Calu3 (cell line): ENCODE results near the gene TMEM106C. TPM values are rescaled to one million over a fixed set of nuclear protein-coding genes. Genes with fewer than 3 reads are reported as not detected.

Experiments used
- BruUV-seq: library from RNA; stranded (reverse); fragments of 400-500 nt; replicated peaks from 2 replicates; lab custom pipeline; 2021; lab: Mats Ljungman, UMichigan
- CTCF ChIA-PET: fragments of 300-600 bp; sonication (Branson Sonifier 250); formaldehyde crosslinking; loops from one replicate; lab custom pipeline; 2022; ENCODE audit warnings: antibody characterized with exemption; lab: Charles Lee
- DNase-seq: peaks from one replicate; pipeline ENCODE4 v3.0.0; 2022
- H3K27ac Mint-ChIP-seq: one replicate; pipeline ENCODE4 v1.8.0; 2022; ENCODE audit warnings: mixed read lengths; ENCODE audit not compliant: unreplicated experiment
- H3K27me3 Mint-ChIP-seq: one replicate; pipeline ENCODE4 v1.8.0; 2022; ENCODE audit warnings: mixed read lengths; ENCODE audit not compliant: unreplicated experiment
- H3K36me3 Mint-ChIP-seq: one replicate; pipeline ENCODE4 v1.8.0; 2022; ENCODE audit warnings: mild to moderate bottlenecking, moderate library complexity, mixed read lengths; ENCODE audit not compliant: insufficient read depth, unreplicated experiment
- H3K4me1 Mint-ChIP-seq: one replicate; pipeline ENCODE4 v1.8.0; 2022; ENCODE audit warnings: mild to moderate bottlenecking, low read depth, mixed read lengths; ENCODE audit not compliant: unreplicated experiment
- H3K4me3 Mint-ChIP-seq: one replicate; pipeline ENCODE4 v1.8.0; 2022; ENCODE audit warnings: mild to moderate bottlenecking, low read depth, moderate library complexity, mixed read lengths; ENCODE audit not compliant: unreplicated experiment
- H3K9me3 Mint-ChIP-seq: one replicate; pipeline ENCODE4 v1.8.0; 2022; ENCODE audit warnings: low read depth, mixed read lengths; ENCODE audit not compliant: unreplicated experiment
- intact Hi-C: fragments of 100-400 bp; cut with micrococcal nuclease; formaldehyde crosslinking; loops from one replicate; pipeline ENCODE4 v1.10.0; 2022; ENCODE audit not compliant: unreplicated experiment
- total RNA-seq: library from RNA; stranded (reverse); gene quantifications from 2 replicates; pipeline ENCODE4 v1.2.3, GENCODE V29; 2022
- TF ChIP-seq, protein P1 (sequence below): fragments of 200-600 bp; IDR thresholded peaks from one replicate; pipeline ENCODE4 v1.8.0; 2022; ENCODE audit warnings: antibody characterized with exemption; ENCODE audit not compliant: unreplicated experiment

TMEM106C gene
- total RNA-seq, 1 experiment from 2014 or later = 77.3 TPM

DNA sequence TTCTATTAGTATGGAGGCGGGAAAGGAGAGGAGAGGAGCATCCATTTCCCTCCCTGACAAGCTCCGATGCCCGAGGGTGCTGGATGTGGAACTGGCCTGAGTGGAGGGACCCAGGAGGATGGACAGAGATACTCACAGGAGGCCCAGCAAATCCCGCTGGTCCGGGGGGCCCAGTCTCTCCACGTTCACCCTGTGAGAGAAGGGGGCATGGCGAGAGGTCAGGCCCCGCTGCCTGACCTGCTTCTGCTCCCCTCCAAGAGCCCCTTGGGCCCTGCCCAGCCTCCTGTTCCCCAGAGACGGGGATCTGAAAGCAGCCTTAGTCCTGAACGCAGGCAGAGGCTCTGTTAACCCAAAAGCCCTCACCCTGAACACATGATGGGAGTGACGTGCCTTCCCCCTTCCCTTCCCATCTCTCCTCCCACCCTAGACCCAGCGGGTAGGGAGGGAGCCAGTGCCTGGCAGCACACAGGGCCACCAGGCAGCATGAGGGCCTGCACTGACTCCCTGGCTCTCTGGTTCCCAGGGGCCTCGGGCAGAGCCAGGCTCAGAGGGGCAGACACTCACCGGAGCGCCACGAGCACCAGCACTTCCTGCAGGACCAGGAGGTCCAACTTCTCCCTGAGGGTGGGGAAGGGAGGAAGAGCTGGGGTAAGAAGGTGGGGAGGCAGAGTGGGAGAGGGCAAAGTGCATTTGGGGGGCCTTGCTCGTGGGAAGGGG, 17.5 kb downstream of the TMEM106C start:
- BruUV-seq = no TSS peak
- Mint-ChIP-seq H3K4me3 (no peak overlapping the region), H3K36me3 (peaks cover 5% of the 10 kb centered on the region), H3K9me3 (no peaks in the 10 kb centered on the region), H3K27me3 (peaks cover 90% of the 10 kb centered on the region), H3K4me1 (no peaks in the 10 kb centered on the region), H3K27ac (no peak overlapping the region)
- DNase-seq = no peak
- intact Hi-C loops = no loop called here
- CTCF ChIA-PET = no interaction called here
- TF ChIP-seq, protein P1, sequence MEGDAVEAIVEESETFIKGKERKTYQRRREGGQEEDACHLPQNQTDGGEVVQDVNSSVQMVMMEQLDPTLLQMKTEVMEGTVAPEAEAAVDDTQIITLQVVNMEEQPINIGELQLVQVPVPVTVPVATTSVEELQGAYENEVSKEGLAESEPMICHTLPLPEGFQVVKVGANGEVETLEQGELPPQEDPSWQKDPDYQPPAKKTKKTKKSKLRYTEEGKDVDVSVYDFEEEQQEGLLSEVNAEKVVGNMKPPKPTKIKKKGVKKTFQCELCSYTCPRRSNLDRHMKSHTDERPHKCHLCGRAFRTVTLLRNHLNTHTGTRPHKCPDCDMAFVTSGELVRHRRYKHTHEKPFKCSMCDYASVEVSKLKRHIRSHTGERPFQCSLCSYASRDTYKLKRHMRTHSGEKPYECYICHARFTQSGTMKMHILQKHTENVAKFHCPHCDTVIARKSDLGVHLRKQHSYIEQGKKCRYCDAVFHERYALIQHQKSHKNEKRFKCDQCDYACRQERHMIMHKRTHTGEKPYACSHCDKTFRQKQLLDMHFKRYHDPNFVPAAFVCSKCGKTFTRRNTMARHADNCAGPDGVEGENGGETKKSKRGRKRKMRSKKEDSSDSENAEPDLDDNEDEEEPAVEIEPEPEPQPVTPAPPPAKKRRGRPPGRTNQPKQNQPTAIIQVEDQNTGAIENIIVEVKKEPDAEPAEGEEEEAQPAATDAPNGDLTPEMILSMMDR = no peak

DNA sequence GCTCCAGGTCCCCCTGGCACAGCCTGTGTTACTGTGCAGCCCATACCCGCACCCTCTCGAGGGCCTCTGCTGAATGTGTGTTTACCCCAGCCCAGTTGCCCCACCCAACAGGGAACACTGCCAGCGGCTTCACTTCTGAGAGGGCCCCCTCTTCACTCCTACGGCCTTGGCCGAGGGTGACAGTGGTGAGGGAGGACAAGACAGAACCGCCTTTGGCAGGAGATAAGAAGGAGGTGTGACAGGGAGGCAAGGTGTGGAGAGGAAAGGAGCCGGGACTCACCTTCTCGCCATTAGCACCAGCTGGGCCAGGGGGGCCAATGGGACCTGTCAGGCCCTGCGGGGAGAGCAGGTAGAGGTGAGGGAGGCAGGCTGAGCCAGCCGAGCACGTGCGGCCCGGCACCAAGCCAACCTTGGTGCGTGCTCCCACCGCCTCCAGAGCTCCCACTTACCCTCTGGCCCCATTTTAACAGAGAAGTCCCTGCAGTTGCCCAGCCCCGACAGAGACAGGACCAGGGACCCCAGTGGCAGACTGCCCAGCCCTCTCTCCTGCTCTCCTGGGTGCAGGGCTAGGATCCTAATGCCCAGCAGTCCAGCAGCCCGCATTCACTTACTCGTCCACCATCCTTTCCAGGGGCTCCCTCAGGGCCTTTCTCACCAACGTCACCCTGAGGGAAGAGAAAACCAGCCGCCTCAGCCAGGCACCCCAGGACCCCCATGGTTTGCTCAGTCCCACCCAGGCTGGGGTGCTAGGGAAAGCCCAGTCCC, 18.3 kb downstream of the TMEM106C start:
- TF ChIP-seq, protein P1 = no peak
- H3K9me3 Mint-ChIP-seq = no peaks in the 10 kb centered on the region
- BruUV-seq = no TSS peak
- no peak overlapping the region for H3K27ac Mint-ChIP-seq
- no peak for DNase-seq
- H3K27me3 Mint-ChIP-seq = peaks cover 97% of the 10 kb centered on the region
- CTCF ChIA-PET = no interaction called here
- peaks cover 5% of the 10 kb centered on the region for H3K36me3 Mint-ChIP-seq
- no peaks in the 10 kb centered on the region for H3K4me1 Mint-ChIP-seq
- intact Hi-C loops = no loop called here
- no peak overlapping the region for H3K4me3 Mint-ChIP-seq

DNA sequence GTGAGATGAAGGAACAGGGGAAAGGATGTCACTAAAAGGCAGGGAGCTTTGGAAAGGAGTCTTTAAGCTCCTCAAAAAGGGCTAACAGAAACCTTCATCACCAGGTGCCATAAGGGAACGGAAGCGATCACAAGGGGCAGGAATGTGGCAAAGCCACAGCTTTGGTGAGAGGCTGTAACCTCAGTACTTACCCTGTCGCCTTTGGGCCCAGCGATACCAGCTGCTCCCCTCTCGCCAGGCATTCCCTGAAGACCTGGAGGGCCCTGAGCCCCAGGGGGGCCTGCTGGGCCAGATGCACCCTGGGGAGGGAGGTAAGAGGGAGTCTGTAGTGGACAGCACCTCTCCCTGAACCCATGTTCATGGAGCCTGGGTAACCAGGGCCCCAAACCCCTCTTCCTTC, 18.9 kb downstream of the TMEM106C start:
- H3K4me1 Mint-ChIP-seq = no peaks in the 10 kb centered on the region
- H3K4me3 Mint-ChIP-seq = no peak overlapping the region
- TF ChIP-seq, protein P1 = no peak
- H3K27me3 Mint-ChIP-seq = peaks cover 97% of the 10 kb centered on the region
- H3K9me3 Mint-ChIP-seq = no peaks in the 10 kb centered on the region
- intact Hi-C loops = no loop called here
- H3K27ac Mint-ChIP-seq = no peak overlapping the region
- CTCF ChIA-PET = no interaction called here
- no peak for DNase-seq
- BruUV-seq = no TSS peak
- peaks cover 5% of the 10 kb centered on the region for H3K36me3 Mint-ChIP-seq

DNA sequence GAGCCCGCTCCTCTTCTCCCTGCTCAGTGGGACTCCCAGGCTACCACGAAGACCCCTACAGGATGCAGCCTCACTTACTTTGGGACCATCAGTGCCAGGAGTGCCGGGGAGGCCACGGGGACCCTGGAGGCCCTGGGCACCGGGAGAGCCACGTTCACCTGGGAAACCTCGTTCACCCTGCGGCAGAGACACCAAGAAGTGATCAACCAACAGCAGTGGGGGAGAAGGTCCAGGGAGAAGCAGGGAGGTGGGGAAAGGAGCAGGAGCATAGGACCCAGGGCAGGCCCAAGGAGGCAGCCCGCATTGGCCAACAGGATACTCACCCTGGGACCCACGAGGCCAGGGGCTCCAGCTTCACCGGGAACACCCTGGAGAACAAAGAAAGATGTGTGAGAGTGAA, 19.4 kb downstream of the TMEM106C start:
- Mint-ChIP-seq H3K9me3 (no peaks in the 10 kb centered on the region), H3K36me3 (peaks cover 5% of the 10 kb centered on the region), H3K4me1 (no peaks in the 10 kb centered on the region), H3K27me3 (peaks cover 97% of the 10 kb centered on the region), H3K4me3 (no peak overlapping the region), H3K27ac (no peak overlapping the region)
- CTCF ChIA-PET = no interaction called here
- DNase-seq = no peak
- intact Hi-C loops = no loop called here
- TF ChIP-seq, protein P1 = no peak
- no TSS peak for BruUV-seq
